ENCODE measurements around the gene TTC5. TPM values are rescaled to one million over a fixed set of nuclear protein-coding genes. Genes with fewer than 3 reads are reported as not detected.

Gene TTC5, protein sequence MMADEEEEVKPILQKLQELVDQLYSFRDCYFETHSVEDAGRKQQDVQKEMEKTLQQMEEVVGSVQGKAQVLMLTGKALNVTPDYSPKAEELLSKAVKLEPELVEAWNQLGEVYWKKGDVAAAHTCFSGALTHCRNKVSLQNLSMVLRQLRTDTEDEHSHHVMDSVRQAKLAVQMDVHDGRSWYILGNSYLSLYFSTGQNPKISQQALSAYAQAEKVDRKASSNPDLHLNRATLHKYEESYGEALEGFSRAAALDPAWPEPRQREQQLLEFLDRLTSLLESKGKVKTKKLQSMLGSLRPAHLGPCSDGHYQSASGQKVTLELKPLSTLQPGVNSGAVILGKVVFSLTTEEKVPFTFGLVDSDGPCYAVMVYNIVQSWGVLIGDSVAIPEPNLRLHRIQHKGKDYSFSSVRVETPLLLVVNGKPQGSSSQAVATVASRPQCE
- total RNA-seq, result 21.3 and 22.9 TPM in 2 replicates
- polyA plus RNA-seq, result 8.8 and 10.9 TPM in 2 replicates
- 10.2 and 10.6 TPM in 2 replicates for polyA plus RNA-seq (2011; cell fraction: cytosol; rRNA removed)
- 10.9 and 13.0 TPM in 2 replicates for polyA plus RNA-seq (2011; cell fraction: nucleus; rRNA removed)
- polyA plus RNA-seq (2012), result 18.6 and 20.2 TPM in 2 replicates
- 22.8 and 33.7 TPM in 2 replicates for polyA minus RNA-seq
- polyA minus RNA-seq (2011; cell fraction: cytosol; rRNA and poly(A)+ RNA removed), result 5.4 TPM
- polyA minus RNA-seq (2011; cell fraction: nucleus; rRNA and poly(A)+ RNA removed), result 15.3 and 18.3 TPM in 2 replicates
- Bru-seq, nascent RNA, result percentile 66 among the genes with signal in this experiment
- BruChase-seq, experiment 1, labeled RNA remaining after a 6-hour chase, result percentile 70 among the genes with signal in this experiment
- percentile 64 among the genes with signal in this experiment for BruChase-seq, experiment 2, labeled RNA remaining after a 2-hour chase
- long read RNA-seq, full-length matches to known transcripts, result 70 of 77 reads
- long read RNA-seq, partial matches to known transcripts, result 2 of 77 reads
- long read RNA-seq, other reads (novel, unspliced or antisense), result 5 of 77 reads

- dilution Hi-C loops (cut with MboI; ENCODE audit: extremely low pct_ligation_motif_present, low sequenced_read_pairs), result no loop called here
- CTCF ChIA-PET, result interaction anchor here (0.6 to 1.4 kb wide), 2 partner anchors 11 to 13 kb away, joined by 3 read pairs; no protein-coding TSS in a partner anchor
- H3K36me3 ChIP-seq (ENCODE audit: control insufficient read depth in 2 of 2, extremely low read depth in 1 of 2, insufficient read depth in 2 of 2, low read length in 2 of 2), result peaks cover under 1 to 2% of the 10 kb centered on the region in 2 experiments
- BruUV-seq (replicated peaks), result TSS peak; percentile 62
- DNase-seq (ENCODE audit: low read depth, low spot score), result peak; percentile 92
- H4K20me1 ChIP-seq (replicated peaks; ENCODE audit: control insufficient read depth, extremely low read depth, insufficient read depth, low read length), result no peaks in the 10 kb centered on the region
- H3K27ac ChIP-seq (ENCODE audit: insufficient read depth, low read depth, low read length), result peak within 1 kb of the TSS; percentile 50
- FAIRE-seq, result peak; percentile 92
- H3K9me3 ChIP-seq (replicated peaks; ENCODE audit: control insufficient read depth, insufficient read depth, low read length), result no peaks in the 10 kb centered on the region
- peak within 1 kb of the TSS; percentile 87 for H3K9ac ChIP-seq (replicated peaks; ENCODE audit: extremely low read depth, insufficient read depth, low read length)
- intact Hi-C loops (cut with micrococcal nuclease), result loop anchor here (5.0 kb wide), 1 partner anchor 107 kb away; the partner anchor contains the start of gene TEP1
- H3K4me3 ChIP-seq (replicated peaks in 1 of 3; ENCODE audit: insufficient read depth in 1 of 3, low read depth in 1 of 3, low read length in 3 of 3), result peak within 1 kb of the TSS; percentile 63 to 100 (median 99)
- no peak for TF ChIP-seq JUN (IDR thresholded peaks at IDR 0.05; ENCODE audit: borderline replicate concordance, insufficient read depth, insufficient read length, low read depth)
- TF ChIP-seq FOS (IDR thresholded peaks at IDR 0.05; ENCODE audit: borderline replicate concordance, insufficient read depth, low read length), result no peak
- peak; percentile 92 to 97 for TF ChIP-seq CTCF (IDR thresholded peaks at IDR 0.05; ENCODE audit: extremely low read depth in 1 of 2, insufficient read depth in 1 of 2, low read depth in 1 of 2, low read length in 2 of 2)
- TF ChIP-seq MYC (IDR thresholded peaks at IDR 0.05; ENCODE audit: low read depth, low read length), result peak; percentile 25
- peak; percentile 77 for TF ChIP-seq POLR2A (IDR thresholded peaks at IDR 0.05; ENCODE audit: low read depth, low read length)
- peaks cover 9% of the 10 kb centered on the region for H3K4me1 ChIP-seq (ENCODE audit: control insufficient read depth, extremely low read depth, insufficient read depth, low read length)
- H3K9me1 ChIP-seq (replicated peaks; ENCODE audit: control insufficient read depth, extremely low read depth, insufficient read depth, low read length), result no peaks in the 10 kb centered on the region
- H2AFZ ChIP-seq (ENCODE audit: low read depth, low read length), result peak within 1 kb of the TSS; percentile 100
- H3K27me3 ChIP-seq (ENCODE audit: control insufficient read depth in 2 of 2, insufficient read depth in 2 of 2, low read length in 2 of 2), result no peaks in the 10 kb centered on the region
- peak within 1 kb of the TSS; percentile 100 for H3K4me2 ChIP-seq (ENCODE audit: insufficient read depth, low read length)
- POLR2A ChIA-PET, result no interaction called here
- H3K79me2 ChIP-seq (ENCODE audit: control insufficient read depth, insufficient read depth, low read length), result peaks cover 13% of the 10 kb centered on the region
These were observed at the start of gene TTC5 for GRCh38 chr14:20305265-20306078. Gene TTC5 (minus strand): TSS chr14:20305951. CDS start chr14:20305937, 14 bp downstream.

All from endothelial cell of umbilical vein (primary cell).